Adrenal gland (tissue), 5 donors: Measurements from ENCODE around the gene YIPF7.

Experiments
- POLR2A ChIP-seq, 2 donors: fragments of 450-650 bp; IDR thresholded peaks; one replicate each; pipeline ENCODE4 v1.6.1; 2017; ENCODE audit warnings: antibody characterized with exemption in 2 of 2, mild to moderate bottlenecking in 2 of 2, moderate library complexity in 1 of 2
- TF ChIP-seq, protein P1 (sequence below), 6 experiments: fragments of 450-650 bp in 4 of 6; fragments of 200-600 bp in 2 of 6; sonication (generic) in 1 of 6; IDR thresholded peaks; 1 replicate in 5 of 6; 2 replicates in 1 of 6; pipeline versions ENCODE4 v1.5.1 to v1.8.0; 2016 to 2021; ENCODE audit warnings: antibody characterized with exemption in 6 of 6, mild to moderate bottlenecking in 2 of 6, moderate library complexity in 1 of 6
- donor health status: DM: no; HTN: no; CAD: no.

DNA sequence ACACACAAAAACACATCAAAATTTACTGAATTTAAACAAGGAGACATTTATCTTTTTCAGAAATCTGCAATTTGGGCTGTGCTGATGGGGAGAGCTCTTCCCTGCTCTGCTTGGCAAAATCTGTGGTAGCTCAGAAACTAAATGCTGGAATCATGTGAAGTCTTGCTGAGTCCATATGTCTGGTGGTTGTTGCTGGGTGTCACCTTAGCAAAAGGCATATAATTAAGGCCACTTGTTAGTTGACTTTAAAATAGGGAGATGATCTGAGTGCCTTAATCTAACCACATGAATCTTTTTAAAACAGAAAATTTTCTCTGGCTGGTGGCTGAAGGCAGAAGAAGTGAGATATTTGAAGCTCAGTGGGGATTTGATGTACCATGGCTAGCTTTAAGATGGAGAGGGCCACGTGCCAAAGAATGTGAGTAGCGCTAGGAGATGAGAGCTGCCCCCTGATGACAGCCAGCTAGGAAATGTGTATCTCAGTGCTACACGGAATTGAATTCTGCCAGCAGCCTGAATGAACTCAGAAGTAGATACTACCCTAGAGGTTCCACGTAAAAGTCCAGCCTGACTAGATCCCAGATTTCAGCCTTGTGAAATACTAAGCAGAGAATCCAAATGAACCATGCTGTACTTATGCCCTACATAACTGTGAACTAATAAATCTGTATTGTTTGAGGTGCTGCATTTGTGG is 19.2 kb upstream of the YIPF7 start:
- TF ChIP-seq, protein P1, sequence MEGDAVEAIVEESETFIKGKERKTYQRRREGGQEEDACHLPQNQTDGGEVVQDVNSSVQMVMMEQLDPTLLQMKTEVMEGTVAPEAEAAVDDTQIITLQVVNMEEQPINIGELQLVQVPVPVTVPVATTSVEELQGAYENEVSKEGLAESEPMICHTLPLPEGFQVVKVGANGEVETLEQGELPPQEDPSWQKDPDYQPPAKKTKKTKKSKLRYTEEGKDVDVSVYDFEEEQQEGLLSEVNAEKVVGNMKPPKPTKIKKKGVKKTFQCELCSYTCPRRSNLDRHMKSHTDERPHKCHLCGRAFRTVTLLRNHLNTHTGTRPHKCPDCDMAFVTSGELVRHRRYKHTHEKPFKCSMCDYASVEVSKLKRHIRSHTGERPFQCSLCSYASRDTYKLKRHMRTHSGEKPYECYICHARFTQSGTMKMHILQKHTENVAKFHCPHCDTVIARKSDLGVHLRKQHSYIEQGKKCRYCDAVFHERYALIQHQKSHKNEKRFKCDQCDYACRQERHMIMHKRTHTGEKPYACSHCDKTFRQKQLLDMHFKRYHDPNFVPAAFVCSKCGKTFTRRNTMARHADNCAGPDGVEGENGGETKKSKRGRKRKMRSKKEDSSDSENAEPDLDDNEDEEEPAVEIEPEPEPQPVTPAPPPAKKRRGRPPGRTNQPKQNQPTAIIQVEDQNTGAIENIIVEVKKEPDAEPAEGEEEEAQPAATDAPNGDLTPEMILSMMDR (IDR thresholded peaks at IDR 0.05), result no peak
- no peak for TF ChIP-seq POLR2A (IDR thresholded peaks at IDR 0.05)
